Right lobe of liver (tissue), 4 donors: ENCODE results near the gene LDLRAD4.

ENCODE experiments used
- CTCF ChIP-seq, 4 donors: fragments of 200-600 bp in 3 of 4; fragments of 450-650 bp in 1 of 4; IDR thresholded peaks; one replicate each; pipeline versions ENCODE4 v1.5.1 to v1.8.0; 2016 to 2022; ENCODE audit warnings: antibody characterized with exemption in 4 of 4, mild to moderate bottlenecking in 2 of 4
- POLR2A ChIP-seq: fragments of 450-650 bp; IDR thresholded peaks from one replicate; pipeline ENCODE4 v1.6.1; 2017; ENCODE audit warnings: antibody characterized with exemption, mild to moderate bottlenecking
- donor health status: DM: no; HTN: no; CAD: no.
- donor health status: DM: no; HTN: no; CAD: no.
- donor health status: DM: no; HTN: yes; CAD: no.

- TF ChIP-seq CTCF (IDR thresholded peaks at IDR 0.05), result no peak
- TF ChIP-seq POLR2A, result no peak
Measured at GRCh38 chr18:13580991-13581390, 362.4 kb downstream of the LDLRAD4 start.
